Dermis blood vessel endothelial cell (primary cell): ENCODE data around the gene TPP1. TPM values are rescaled to one million over a fixed set of nuclear protein-coding genes. Genes with fewer than 3 reads are reported as not detected.

ENCODE experiments used
- DNase-seq: peaks from one replicate; pipeline ENCODE4 v3.0.0; 2010
- total RNA-seq: library from RNA; depleted of rRNA; stranded (reverse); fragments of >200 nt; gene quantifications from 2 replicates; pipeline ENCODE4 v1.2.3, GENCODE V29; 2014

TPP1 gene
- total RNA-seq, 1 donor from 2014 or later, result 137 TPM

DNA sequence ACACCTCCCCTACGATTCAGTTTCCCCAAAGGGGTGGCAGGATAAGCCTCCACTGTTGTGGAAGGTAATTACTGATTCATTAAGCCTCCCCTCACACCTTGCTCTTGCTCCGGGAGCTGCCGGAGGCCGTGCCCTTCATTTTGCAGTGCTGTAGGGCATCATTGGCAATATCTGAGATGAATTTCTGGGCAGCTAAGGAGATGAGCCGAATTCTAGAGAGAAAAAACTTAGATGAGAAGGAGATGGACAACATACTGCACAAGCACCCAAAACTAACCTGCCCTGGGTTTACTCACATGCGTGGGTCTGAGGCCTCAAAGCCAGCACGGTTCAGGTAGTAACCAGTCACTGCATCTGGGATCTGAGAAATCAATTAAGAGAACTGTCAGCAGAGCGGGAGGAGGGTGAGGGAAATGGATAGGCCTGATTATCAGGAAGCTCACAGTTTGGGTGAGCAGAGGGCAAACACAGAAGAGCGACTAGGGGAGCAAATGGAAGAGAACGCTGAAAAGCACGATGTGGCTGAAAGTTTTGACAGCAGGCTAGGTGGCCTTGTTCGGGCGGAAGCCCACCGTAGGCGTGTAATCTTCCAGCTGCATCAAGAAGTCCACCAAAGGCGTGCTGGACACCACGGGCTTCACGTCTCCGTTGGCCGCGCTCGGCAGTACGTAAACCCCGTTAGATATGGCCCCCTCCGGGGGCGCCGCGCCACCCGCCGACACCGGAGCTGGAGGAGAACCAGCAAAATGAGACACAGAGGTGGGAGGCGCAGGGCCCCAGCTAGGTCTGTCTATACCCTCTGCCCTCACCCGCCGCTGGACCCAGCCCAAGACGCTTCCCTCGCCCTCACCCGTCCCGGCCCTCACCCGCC, 7.9 kb downstream of the TPP1 start:
- DNase-seq, result peak; percentile 59

- DNase-seq, result no peak
Observed at GRCh38 chr11:6610591-6610990, 8.6 kb downstream of the TPP1 start.

DNA sequence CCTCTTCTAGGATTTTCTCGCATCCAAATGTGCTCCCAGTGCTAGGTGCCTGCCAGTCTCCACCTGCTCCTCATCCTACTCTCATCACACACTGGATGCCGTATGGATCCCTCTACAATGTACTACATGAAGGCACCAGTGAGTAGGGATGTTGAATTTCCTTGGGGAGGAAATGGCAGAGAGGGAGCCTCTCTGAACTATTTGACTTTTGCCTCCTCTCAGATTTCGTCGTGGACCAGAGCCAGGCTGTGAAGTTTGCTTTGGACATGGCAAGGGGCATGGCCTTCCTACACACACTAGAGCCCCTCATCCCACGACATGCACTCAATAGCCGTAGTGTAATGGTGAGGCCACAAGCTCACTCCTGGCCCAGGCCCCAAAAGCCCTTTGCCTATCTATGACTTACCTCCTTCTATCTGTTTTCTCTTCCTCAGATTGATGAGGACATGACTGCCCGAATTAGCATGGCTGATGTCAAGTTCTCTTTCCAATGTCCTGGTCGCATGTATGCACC, 9.7 kb downstream of the TPP1 start:
- DNase-seq, result no peak

DNA sequence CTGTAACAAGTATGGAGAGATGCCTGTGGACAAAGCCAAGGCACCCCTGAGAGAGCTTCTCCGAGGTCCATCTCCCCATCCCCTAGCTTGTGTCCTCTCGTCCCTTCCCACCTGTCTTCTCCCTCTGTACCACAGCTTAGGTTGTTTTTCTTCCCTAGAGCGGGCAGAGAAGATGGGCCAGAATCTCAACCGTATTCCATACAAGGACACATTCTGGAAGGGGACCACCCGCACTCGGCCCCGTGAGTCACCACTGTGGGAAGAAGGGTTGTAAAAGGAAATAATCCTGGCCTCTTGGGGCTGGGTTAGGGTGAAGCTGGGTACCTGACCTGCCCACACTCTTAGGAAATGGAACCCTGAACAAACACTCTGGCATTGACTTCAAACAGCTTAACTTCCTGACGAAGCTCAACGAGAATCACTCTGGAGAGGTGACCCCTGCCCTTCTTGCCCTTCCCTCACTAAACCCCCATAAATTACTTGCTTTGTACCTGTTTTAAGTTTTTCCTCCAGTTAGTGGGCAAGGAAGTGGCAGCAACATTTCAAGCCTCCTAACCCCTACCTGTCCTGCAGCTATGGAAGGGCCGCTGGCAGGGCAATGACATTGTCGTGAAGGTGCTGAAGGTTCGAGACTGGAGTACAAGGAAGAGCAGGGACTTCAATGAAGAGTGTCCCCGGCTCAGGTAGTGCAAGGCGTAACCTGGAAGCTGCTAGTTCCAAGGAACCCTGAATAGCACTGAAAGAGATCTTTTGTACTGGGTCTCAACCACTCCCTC, 10.3 kb downstream of the TPP1 start:
- no peak for DNase-seq

DNA sequence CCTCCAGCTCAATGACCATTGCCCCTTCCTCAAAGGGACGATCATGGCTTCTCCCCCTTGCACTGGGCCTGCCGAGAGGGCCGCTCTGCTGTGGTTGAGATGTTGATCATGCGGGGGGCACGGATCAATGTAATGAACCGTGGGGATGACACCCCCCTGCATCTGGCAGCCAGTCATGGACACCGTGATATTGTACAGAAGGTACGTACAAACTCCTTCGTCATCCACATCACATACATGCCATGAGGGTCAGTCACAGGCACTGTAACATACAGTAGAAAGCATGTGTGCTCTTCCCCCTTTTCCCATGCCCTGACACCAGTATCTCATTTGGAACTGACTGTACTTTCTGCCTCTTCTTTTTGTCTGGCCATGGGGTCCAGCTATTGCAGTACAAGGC, 11.2 kb downstream of the TPP1 start:
- no peak for DNase-seq

GRCh38 chr11:6607190-6607795, 11.9 kb downstream of the TPP1 start:
- DNase-seq, result no peak

- DNase-seq, result peak; percentile 97
Observed at GRCh38 chr11:6606471-6607189, 12.6 kb downstream of the TPP1 start.

DNA sequence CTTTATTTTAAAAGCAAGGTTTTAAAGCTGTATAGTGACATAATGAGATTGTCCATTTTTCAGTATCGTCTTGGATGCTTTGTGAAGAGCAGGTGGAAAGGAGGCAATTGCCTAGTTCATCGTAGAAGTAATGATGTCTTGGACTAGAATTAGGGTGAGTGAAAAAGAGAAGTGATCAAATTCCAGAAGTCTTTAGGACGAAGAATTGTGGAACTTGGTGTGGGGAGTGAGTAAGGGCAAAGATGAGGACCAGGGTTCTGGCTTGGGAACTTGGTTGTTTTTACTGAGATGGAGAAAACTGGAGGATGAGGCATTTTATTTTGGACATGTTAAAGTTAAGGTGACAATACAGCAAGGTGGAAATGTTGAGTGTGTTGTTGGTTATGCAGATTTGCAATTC, 14.4 kb downstream of the TPP1 start:
- no peak for DNase-seq

DNA sequence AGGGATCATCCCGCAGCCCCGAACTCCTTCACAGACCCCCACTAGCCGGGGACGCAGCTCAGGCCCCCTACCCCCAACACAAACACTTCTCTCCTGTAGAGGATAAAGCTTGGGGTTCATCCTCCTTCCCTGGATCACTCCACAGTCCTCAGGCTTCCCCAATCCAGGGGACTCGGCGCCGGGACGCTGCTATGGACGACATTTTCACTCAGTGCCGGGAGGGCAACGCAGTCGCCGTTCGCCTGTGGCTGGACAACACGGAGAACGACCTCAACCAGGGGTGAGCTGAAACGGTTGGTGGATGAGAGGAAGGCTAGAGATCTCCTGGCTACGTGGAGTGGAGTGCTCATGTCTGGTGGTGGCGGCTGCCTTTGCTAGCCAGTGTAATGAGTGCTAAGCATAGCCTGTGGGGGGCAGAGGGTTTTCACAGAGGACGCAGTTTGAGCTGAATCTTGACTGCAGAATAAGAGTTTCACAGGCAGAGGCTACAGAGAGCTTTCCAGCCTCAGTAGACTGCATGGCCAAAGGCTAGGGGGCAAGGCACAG, 15.1 kb downstream of the TPP1 start:
- peak; percentile 77 for DNase-seq

- peak; percentile 95 for DNase-seq
Observed at GRCh38 chr11:6603287-6604080, 15.7 kb downstream of the TPP1 start, which contains the start of the genes ILK and RRP8. Gene ILK (plus strand): TSS chr11:6603774. CDS start chr11:6604272, 498 bp downstream. Gene RRP8 (minus strand): TSS chr11:6603616. CDS start chr11:6603502, 114 bp downstream.

DNA sequence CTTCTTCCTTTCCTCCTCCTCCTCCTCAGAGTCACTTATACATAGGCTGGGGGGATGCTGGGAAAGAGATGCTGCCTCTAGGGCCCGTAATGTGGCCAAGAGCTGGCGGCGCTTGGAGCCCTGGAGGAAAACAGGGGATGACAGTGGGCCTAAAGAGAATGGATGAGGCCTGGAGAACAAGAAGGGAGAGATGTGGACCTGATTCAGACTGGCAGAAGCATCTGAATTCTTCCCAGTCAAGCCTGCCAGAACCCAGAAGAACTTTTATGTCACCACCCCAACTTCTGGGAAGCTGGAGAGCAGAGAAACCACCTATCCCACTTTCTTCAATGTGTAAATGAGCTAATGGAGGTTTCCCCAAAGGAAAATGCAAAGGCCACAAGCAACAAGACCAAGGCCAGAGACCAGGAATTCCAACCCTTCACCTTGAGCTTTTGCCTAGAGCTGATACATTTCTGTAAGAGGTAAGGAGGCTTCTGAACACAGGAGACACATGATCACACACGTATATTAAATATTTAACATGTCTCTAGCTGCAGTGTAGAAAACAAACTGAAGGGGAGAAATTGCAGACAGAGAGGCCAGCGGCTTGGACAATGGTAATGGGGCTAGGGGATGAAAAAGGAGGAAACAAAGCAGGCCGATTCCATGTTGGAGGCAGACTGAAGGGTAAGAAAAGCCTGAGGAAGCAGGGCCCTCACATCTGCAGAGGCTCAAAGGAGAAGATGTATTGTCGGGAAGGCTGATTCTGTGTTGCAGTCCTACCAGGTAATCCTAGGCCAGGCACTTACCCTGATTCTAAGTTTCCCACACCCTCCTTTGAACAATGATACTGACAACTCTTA, 16.9 kb downstream of the TPP1 start:
- no peak for DNase-seq

- DNase-seq, result no peak
Observed at GRCh38 chr11:6601041-6601461, 18.2 kb downstream of the TPP1 start.

DNA sequence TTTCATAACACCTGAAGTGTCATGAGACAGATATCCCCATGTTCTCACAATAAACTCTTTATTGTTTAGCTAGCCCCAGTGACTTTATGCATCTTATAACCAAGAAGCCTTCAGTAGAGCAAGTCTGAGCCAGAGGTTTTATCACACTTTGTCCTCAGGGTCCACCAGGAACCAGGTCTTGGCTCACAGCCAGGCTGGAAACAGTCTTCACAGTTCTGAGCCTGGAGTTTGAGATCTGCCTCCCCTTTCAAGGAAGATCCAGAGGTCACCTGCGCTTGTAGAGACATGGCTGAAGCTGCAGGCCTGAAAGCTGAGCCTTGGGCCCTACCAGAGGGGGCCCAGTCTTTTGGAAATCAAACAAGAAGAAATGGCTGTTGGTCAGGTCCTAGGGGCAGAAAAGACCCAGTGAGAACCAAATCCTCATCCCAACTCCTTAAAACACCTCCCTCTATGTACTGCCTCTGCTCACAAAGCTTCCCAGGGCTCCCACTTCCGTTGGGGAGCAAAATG, 19.3 kb downstream of the TPP1 start:
- no peak for DNase-seq

DNA sequence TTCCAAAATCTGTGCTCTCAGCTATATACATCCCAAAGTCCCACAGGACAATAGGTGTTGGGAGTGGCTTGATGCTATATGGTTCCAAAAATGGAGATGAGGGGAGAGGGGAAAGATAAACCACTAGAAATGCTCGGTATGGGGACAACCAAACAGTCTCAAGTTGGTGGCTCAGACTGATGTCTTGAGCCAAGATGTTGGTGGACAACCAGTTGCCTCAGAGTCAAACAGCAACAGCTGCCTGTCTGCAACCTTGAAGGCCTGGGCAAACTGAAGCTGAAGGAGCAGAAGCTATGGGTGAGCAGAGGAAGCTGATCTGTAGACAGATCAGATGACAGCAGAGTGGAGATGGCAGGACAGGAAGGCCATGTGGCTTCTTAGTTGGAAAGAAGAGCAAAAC, 19.8 kb downstream of the TPP1 start:
- no peak for DNase-seq

DNA sequence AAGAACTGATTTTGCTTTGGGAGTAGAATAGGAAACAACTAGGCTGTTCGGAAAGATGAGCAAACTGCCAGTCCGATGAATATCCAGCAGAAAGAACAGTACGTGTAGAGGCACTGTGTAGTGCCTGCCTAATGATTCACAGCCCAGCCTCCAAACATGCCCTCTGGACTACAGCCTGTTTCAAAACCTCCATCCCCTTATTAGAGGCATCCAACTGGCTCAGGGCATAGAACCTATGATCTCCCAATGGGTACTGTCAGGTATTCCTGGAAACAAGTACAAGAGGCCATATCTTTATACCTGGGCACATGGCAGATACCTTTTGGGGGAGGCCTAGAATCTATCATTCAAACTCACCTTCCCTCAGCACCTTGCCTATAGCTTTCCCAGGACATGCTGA, 20.7 kb downstream of the TPP1 start:
- no peak for DNase-seq

DNA sequence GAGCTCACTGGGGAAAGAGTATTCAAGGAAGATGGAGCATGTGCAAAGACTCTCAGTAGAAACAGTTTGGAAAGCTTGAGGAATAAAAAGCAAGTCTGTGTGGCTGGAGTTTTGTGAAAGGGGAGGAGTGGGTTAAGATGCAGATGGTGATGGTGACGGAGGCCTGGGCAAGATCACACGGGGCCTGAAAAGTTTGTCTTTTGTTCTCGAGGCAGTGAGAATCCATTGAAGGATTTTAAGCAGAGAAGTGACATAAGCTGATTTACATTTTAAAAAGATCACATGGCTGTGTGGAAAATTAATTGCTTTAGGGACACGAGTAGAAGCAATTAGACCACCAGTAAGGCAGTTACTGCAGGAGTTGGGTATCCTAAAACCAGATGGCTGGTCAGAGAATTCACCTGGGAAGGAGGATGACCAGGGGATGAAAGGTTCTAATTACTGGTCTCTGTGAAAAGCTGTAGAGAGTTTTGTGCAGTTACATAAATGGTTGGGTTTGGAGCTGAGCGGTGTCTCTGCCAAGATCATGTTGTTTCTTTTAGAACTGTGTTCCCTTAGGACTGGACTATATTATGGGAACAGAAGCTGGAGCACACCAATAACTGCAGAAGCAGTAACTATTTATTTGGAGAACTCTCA, 22.9 kb downstream of the TPP1 start:
- DNase-seq, result no peak

- DNase-seq, result no peak
Observed at GRCh38 chr11:6594142-6594768, 25.0 kb downstream of the TPP1 start.

- no peak for DNase-seq
Observed at GRCh38 chr11:6588018-6588417, 31.2 kb downstream of the TPP1 start.
